GF-D8 (cell line): ENCODE results near the gene USP24.

Experiments
- DNase-seq: peaks from one replicate; lab custom pipeline; 2025; lab: John Stamatoyannopoulos, UW

The USP24 gene

GRCh38 chr1:55067914-55068313 lies 147.2 kb downstream of the USP24 start:
- DNase-seq: no peak

GRCh38 chr1:55067022-55067778 lies 148.0 kb downstream of the USP24 start:
- DNase-seq: no peak

DNA sequence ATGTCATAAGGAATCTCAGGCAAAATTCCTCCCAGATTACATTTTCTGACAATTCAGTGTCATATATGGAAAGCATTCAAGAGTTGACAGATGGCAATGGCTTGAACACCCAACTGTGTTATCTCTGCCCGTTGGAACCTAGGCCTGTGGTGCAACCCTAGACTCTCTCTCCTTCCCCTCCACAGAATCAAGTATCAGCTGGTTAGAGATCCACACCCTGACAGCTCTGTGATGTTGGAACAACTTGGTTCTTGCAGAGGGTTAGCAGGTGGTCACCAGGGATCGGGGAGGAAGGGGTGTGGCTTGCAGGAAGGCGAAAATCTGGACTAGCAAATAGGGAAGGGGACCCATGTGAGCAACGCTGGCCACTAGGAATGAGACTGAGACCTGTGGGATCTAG lies 149.5 kb downstream of the USP24 start:
- DNase-seq: no peak

DNA sequence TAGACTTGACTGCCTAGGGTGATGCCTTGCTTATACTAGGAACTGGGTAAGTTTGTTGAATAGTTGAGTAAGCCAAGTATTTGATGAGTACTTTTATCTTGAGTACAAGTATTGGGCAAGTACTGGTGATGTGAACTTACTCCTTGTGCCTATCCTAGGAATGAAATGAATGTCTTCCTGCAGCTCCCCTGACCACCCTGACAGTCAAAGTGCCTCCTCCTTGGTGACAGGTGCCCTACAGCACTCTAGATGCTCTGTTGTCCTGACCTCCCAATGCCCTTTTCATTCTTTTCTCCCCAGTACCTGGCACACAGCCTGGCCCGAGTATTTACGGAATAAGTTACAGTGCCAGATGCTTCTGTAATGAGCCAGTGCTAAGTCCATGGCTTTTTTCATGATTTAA lies 150.3 kb downstream of the USP24 start:
- DNase-seq: no peak

DNA sequence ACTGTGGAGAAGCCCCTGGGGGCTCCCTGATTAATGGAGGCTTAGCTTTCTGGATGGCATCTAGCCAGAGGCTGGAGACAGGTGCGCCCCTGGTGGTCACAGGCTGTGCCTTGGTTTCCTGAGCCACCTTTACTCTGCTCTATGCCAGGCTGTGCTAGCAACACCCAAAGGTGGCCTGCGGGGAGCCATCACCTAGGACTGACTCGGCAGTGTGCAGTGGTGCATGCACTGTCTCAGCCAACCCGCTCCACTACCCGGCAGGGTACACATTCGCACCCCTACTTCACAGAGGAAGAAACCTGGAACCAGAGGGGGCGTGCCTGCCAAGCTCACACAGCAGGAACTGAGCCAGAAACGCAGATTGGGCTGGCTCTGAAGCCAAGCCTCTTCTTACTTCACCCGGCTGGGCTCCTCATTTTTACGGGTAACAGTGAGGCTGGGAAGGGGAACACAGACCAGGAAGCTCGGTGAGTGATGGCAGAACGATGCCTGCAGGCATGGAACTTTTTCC lies 151.0 kb downstream of the USP24 start:
- DNase-seq: no peak

DNA sequence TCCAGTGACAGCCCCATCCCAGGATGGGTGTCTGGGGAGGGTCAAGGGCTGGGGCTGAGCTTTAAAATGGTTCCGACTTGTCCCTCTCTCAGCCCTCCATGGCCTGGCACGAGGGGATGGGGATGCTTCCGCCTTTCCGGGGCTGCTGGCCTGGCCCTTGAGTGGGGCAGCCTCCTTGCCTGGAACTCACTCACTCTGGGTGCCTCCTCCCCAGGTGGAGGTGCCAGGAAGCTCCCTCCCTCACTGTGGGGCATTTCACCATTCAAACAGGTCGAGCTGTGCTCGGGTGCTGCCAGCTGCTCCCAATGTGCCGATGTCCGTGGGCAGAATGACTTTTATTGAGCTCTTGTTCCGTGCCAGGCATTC lies 151.6 kb downstream of the USP24 start:
- DNase-seq: no peak

- no peak for DNase-seq
Measured at GRCh38 chr1:55062801-55063576, 152.2 kb downstream of the USP24 start.

GRCh38 chr1:55061706-55062321 lies 153.3 kb downstream of the USP24 start:
- no peak for DNase-seq

DNA sequence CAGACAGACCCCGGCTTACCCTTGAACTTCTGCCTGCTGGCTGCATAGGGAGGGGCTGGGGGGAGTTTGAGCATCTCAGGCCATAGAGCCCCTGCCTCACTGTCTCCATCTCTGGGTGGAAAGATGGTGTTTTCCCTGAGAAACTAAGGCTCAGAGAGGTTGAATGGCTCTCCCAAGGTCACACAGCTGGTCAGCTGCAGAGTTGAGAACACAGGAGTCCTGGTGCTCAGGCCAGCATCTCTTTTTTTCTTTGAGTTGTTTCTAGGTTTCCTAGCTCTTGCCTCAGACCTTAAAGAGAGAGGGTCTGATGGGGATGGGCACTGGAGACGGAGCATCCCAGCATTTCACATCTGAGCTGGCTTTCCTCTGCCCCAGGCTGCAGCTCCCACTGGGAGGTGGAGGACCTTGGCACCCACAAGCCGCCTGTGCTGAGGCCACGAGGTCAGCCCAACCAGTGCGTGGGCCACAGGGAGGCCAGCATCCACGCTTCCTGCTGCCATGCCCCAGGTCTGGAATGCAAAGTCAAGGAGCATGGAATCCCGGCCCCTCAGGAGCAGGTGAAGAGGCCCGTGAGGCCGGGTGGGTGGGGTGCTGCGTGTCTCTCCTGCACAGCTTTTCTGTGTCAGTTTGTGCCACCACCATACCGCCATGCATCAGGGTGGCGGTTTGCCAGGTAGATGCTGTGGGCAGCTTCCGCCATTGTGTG lies 154.0 kb downstream of the USP24 start:
- no peak for DNase-seq

DNA sequence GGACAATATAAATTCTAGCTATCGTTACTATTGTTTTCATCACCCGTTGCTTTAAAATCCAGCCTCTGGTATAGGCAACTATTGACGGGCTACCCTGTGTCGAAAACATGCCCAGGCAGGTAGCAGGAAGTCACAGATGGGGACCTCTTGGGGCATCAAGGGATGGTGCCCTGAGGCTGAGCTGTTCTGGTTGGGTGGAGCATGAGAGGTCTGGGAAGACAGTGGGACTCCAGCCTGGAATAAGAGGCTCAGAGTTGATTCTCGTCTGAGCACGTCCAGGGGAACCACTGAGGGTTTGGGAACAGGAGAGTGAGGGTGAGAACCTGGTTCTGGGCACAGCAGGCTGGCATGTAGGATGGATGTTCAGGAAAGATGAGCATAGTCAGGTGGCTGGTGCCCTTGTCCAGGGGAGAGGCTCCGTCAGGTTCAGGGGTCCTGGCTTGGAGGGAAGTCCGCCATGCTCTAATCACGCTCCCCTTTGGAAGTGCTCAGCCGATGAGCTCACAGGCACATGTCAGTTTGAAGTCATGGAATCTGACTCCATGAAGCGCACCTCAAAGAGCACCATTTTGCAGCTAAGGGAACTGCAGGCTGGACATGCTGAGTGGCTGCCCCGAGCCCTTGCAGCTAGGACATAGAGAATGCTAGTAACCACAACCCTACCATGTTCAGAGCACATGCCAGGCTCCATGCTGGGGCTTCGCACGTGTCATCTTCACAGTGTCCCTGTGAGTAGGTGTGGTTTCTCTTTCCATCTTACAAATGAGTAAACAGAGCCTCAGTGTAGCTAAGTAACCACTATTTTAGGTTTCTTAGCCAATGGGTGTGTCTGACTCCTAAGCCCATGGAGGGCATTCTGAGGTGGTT lies 154.8 kb downstream of the USP24 start:
- DNase-seq: no peak

DNA sequence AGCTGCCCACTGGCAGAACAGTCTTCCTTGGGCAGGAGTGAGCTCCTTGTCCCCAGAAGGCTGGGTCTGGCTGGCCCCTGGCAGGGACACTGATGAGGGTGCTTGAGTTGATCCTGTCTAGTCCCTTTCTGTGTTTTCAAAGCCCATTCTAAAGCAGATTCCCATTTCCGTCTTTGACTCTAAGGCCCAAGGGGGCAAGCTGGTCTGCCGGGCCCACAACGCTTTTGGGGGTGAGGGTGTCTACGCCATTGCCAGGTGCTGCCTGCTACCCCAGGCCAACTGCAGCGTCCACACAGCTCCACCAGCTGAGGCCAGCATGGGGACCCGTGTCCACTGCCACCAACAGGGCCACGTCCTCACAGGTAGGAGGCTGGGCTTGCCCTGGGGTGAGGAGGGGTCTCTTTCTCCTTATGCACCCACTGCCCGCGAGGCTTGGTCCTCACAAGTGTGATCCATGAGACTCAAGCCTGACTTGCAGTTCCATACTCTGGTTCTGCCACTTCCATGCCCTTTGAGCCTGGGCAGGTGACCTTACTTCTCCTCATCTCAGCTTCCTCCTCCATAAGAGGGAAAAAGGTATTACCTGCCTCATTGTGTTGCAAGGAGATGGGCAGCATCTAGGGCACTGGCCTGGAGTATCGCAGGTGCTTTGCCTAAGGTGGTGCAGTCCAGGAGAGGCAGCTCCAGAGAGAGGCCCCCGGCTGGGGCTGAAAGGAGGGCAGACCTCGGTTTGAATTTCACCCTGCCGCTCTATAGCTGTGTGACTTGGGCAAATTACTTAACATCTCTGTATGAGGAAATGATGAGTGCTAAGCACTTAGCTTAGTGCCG lies 155.6 kb downstream of the USP24 start:
- DNase-seq: no peak

- no peak for DNase-seq
Measured at GRCh38 chr1:55057956-55058298, 157.2 kb downstream of the USP24 start.

GRCh38 chr1:55057270-55057955 lies 157.8 kb downstream of the USP24 start:
- no peak for DNase-seq

DNA sequence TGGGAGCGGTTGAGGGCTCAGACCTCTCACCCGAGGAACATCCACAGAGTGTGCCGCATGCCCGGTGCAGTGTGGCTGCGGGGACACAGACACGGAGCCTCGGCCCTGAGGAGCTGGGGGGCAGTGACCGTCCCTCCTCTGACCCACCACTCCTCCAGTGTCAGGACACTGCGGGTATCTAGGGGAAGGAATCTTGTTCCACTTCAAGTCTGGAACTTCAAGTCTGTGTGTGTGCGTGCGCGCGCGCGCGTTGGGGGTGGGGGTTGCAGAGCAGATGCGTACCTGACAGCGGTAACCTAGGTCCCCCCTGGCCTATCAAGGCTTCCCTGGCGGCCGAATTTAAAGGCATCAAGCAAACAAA lies 158.6 kb downstream of the USP24 start:
- DNase-seq: no peak

DNA sequence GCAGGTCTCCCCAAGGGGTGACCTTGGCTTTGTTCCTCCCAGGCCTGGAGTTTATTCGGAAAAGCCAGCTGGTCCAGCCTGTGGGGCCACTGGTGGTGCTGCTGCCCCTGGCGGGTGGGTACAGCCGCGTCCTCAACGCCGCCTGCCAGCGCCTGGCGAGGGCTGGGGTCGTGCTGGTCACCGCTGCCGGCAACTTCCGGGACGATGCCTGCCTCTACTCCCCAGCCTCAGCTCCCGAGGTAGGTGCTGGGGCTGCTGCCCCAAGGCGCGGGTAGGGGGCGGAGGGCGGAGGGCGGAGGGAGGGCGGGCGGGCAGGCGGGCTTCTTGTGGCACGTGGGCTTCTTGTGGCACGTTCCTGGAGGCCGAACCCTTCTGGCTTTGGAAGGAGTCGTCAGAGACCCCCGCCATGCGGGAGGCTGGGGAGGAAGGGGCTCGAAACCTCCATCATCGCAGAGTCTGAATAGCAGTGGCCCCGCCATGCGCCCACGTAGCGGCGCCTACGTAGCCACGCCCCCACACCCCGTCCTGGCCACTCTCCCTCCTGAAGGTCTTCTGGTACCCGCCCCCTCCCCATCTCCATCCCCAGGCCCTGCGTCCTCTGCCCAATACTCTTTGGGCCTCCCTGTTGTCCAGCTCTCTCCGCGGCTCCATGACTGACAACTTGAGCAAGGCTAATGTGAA lies 159.1 kb downstream of the USP24 start:
- no peak for DNase-seq

DNA sequence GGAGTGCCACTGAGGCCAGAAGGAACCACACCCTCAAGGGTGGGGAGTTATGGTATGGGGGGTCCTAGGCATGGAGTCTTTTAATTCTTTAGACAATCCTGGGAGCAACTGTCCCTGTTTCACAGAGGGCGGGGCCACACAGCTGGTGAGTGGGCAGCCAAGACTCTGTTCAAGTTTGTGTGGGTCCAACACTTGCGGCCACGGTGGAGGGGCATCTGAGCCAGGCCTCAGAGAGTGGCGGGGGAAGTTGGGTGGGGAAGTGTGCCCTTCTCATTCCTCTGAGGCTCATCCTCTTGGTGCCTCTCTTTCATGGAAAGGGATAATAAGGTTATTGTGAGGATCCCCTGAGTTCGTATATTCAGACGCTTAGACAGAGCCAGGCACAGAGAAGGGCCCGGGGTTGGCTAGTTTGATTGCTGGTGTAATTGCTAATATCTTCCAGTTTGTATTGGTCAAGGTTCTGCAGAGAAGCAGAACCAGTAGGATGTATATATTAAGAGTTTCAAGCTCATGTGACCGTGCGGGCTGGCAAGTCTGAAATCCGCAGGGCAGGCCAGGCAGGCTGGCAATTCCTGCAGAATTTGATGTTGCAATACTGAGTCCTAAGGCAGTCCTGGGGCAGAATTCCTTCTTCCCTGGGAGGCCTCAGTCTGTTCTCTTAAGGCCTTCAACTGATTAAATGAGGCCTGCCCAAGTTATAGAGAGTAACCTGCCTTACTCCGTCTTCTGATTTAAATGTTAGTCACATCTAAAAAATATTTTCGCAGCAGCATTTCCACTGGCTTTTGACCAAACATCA lies 159.9 kb downstream of the USP24 start:
- DNase-seq: no peak

DNA sequence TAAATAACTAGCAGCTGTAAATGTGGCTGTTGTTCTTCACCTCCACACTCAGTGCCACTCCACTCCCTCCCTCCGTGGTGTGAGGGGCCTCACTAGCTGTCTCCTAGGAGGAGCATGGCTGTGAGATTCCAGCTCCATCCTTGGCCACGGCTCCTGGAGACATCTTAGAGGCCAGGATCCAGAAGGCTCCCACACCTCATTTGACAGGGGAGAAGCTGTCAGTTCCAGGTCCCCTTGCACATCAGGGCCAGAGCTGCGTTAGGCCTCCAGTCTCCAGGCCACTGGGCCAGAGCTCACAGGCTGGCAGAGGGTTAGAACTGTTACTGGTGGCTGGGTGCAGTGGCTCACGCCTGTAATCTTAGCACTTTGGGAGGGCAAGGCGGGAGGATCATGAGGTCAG lies 160.8 kb downstream of the USP24 start:
- DNase-seq: no peak

DNA sequence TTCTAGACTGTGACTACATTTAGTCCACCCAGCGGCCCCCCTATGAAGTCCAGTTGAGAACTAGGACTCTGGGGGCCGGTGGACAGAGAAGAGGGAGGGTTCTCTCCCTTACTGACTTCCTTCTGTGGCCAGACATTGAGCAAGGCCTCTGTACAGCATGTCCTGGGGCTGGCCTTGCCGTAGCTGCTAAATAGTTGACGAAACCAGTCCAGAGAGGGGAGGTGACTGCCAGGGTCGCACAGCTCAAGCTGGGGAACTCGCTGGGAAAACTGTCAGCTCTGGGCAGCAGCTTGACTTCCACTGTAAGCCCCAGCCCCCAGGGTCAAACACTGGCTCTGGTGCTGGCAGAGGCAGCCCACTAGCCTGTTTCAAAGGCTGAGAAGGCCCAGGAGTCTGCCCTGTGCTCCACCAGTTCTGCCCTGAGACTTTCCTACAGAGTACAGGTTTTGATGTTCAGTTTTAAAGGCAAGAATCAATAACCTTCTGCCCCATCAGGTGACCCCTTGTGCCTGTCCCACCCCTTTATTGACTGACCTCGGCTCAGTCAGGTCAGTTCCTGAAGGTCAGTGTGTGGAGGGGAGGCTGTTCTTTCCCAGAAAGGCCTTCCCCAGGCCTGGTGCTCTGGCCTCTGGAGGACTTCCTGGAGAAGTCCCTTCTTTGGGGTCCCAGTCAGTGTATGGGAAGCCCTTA lies 161.8 kb downstream of the USP24 start:
- DNase-seq: no peak
